ENCODE data around the gene FAM83G.

- TF ChIP-seq CTCF (IDR thresholded peaks at IDR 0.05) (no peak), POLR2A (IDR thresholded peaks at IDR 0.05) (no peak)
These were observed 30.0 kb downstream of the FAM83G start for GRCh38 chr17:18974407-18975149.
